ENCODE data around the gene GRK5.

GRK5 gene

GRCh38 chr10:119424258-119424975 is 217.0 kb downstream of the GRK5 start:
- H3K4me3 ChIP-seq (ENCODE audit: low read depth, low read length) = no peak overlapping the region
- DNase-seq (ENCODE audit: low read depth) = no peak
- TF ChIP-seq MYC (IDR thresholded peaks at IDR 0.05; ENCODE audit: low read depth, low read length) (no peak), CTCF (IDR thresholded peaks at IDR 0.05; ENCODE audit: low read depth, low read length) (no peak), MAX (IDR thresholded peaks at IDR 0.05; ENCODE audit: low read depth, low read length) (no peak), POLR2A (IDR thresholded peaks at IDR 0.05; ENCODE audit: extremely low read depth, insufficient read length) (no peak)

GRCh38 chr10:119425102-119425880 is 217.9 kb downstream of the GRK5 start:
- DNase-seq (ENCODE audit: low read depth) = no peak
- no peak for TF ChIP-seq MYC (IDR thresholded peaks at IDR 0.05; ENCODE audit: low read depth, low read length)
- TF ChIP-seq POLR2A (IDR thresholded peaks at IDR 0.05; ENCODE audit: extremely low read depth, insufficient read length) = no peak
- no peak for TF ChIP-seq MAX (IDR thresholded peaks at IDR 0.05; ENCODE audit: low read depth, low read length)
- TF ChIP-seq CTCF (IDR thresholded peaks at IDR 0.05; ENCODE audit: low read depth, low read length) = no peak
- no peak overlapping the region for H3K4me3 ChIP-seq (ENCODE audit: low read depth, low read length)

GRCh38 chr10:119425881-119426170 is 218.5 kb downstream of the GRK5 start:
- DNase-seq (ENCODE audit: low read depth) = no peak
- TF ChIP-seq MAX (IDR thresholded peaks at IDR 0.05; ENCODE audit: low read depth, low read length) (no peak), CTCF (IDR thresholded peaks at IDR 0.05; ENCODE audit: low read depth, low read length) (no peak), POLR2A (IDR thresholded peaks at IDR 0.05; ENCODE audit: extremely low read depth, insufficient read length) (no peak), MYC (IDR thresholded peaks at IDR 0.05; ENCODE audit: low read depth, low read length) (no peak)
- H3K4me3 ChIP-seq (ENCODE audit: low read depth, low read length) = no peak overlapping the region

- TF ChIP-seq MAX (IDR thresholded peaks at IDR 0.05; ENCODE audit: low read depth, low read length) (no peak), POLR2A (IDR thresholded peaks at IDR 0.05; ENCODE audit: extremely low read depth, insufficient read length) (no peak), CTCF (IDR thresholded peaks at IDR 0.05; ENCODE audit: low read depth, low read length) (no peak), MYC (IDR thresholded peaks at IDR 0.05; ENCODE audit: low read depth, low read length) (no peak)
- H3K4me3 ChIP-seq (ENCODE audit: low read depth, low read length) = no peak overlapping the region
- DNase-seq (ENCODE audit: low read depth) = no peak
These were observed 219.3 kb downstream of the GRK5 start for GRCh38 chr10:119426699-119427098.

- no peak overlapping the region for H3K4me3 ChIP-seq (ENCODE audit: low read depth, low read length)
- no peak for TF ChIP-seq CTCF (IDR thresholded peaks at IDR 0.05; ENCODE audit: low read depth, low read length)
- no peak for DNase-seq (ENCODE audit: low read depth)
These were observed 220.0 kb downstream of the GRK5 start for GRCh38 chr10:119427263-119427864.
